Measurements from ENCODE around the gene C19orf38.

Gene C19orf38

DNA sequence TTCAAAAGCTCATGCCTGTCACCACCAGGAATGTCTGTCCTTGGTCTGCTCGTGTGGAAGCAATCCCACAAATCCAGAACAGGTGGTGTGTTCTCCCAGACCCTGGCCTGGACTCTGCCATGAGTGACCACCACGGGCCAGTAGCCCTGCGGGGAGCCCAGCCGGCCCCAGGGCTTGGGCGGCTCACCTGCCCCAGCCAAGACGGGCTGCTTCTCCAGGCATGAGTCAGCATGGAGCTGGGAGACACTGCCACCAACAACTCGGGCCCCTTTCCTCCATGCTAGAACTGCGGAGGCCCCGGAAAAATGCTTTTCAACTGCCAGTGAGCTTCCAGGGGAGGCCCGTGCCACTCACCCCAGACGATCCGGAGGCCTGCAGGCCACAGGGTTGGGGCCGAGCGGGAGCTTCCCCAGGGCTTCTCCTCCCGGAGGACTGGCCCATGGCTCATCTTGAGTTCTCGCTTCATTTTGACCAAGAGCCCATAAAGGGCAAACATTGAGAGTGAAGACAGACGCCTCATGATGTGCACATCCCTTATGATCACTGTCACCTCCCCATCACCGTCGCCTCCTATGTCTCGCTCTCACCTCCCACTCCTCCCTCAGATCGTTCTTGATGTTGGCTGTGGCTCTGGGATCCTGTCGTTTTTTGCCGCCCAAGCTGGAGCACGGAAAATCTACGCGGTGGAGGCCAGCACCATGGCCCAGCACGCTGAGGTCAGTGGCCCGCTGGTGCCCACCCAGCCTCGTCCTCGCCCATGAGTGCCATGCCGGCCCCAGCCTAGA lies 63.6 kb downstream of the C19orf38 start:
- no peak for DNase-seq (ENCODE audit: low read depth in 2 of 2)

DNA sequence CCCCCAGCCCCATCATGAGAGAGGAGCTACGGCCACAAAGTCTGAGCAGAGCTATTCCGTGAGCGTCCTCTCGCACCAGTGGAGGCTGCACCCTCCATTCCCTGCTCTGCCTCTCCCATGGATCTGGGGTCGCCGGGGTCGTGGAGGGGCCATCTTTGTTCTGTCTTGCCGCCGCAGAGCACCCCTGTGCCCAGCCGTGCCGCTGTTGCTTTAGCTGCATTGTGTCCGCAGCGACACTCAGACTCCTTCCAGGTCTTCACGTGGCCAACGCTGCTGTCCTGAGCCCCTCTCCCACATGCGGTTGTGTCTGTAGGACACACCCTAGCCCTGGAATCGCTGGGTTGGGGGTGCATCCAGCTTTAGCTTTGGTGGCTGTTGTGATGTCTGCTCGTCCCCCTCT lies 64.4 kb downstream of the C19orf38 start:
- DNase-seq (ENCODE audit: low read depth in 2 of 2): no peak

DNA sequence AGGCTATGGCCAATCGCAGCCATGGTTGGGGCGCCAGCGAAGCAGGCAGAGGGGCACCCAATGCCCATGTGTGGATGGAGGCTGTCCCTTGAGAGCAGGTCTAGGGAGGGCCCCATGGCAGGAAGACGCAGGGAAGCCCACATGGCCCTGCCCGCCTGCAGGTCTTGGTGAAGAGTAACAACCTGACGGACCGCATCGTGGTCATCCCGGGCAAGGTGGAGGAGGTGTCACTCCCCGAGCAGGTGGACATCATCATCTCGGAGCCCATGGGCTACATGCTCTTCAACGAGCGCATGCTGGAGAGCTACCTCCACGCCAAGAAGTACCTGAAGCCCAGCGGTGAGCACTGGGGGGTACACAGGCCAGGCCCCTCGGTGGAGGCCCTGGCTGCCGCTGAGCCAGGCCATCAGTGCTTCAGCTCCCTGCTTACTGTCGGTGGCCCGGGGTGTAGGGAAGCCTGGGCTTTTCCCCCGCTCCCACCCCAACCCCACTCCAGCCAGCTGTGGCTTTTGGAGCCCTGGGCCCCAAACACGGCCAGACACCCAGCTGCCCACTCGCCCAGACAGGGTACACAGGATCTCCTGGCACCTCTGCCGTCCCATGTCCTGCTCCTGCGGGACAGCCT lies 65.6 kb downstream of the C19orf38 start:
- no peak for DNase-seq (ENCODE audit: low read depth in 2 of 2)

- DNase-seq (ENCODE audit: low read depth in 2 of 2): no peak
These were observed 67.2 kb downstream of the C19orf38 start for GRCh38 chr19:10915130-10916091.

- no peak for DNase-seq (ENCODE audit: low read depth in 2 of 2)
These were observed 68.4 kb downstream of the C19orf38 start for GRCh38 chr19:10916602-10917001.

DNA sequence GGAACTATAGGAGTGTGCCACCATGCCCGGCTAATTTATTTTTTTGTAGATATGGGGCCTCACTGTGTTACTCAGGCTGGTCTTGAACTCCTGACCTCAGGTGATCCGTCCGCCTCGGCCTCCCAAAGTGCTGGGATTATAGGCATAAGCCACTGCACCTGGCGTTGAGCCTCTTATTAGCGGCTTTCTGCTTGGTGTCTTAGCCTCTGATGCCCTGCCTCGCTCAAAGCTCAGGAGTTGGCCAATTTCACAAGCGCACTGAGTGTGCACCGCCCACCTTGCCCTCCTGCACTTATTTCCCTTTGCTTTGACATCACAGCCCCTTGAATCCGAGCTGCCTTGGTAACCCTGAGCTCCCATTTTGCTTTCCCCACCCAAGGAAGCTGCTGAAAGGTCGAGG lies 70.1 kb downstream of the C19orf38 start:
- no peak for DNase-seq (ENCODE audit: low read depth in 2 of 2)

Data from stimulated activated CD8-positive, alpha-beta memory T cell treated with anti-CD3 and anti-CD28 coated beads, Interleukin-7, amount 100 ng/mL, for 1 hour (primary cell).